Mesenteric fat pad (tissue), 1 donor: Measurements from ENCODE around the gene HDAC4. TPM values are rescaled to one million over a fixed set of nuclear protein-coding genes. Genes with fewer than 3 reads are reported as not detected.

Source experiments
- DNase-seq: peaks from one replicate; pipeline ENCODE4 v3.0.0-alpha.2; 2020; ENCODE audit warnings: low spot score
- total RNA-seq: library from RNA; stranded (reverse); fragmentation: NEBNext Ultra II Directional; extraction: Animal tissue kit (Norgen Biotek cat#: 25700); gene quantifications from one replicate; pipeline ENCODE4 v1.2.1, GENCODE V29; 2021
- donor health status: DM: yes; HTN: yes; CAD: no.

Gene HDAC4
- total RNA-seq, 1 donor from 2014 or later: 44.9 TPM

- no peak for DNase-seq
Observed at GRCh38 chr2:239106314-239106908, 294.4 kb downstream of the HDAC4 start.

GRCh38 chr2:239105234-239105633 is 295.6 kb downstream of the HDAC4 start:
- DNase-seq: no peak

- no peak for DNase-seq
Observed at GRCh38 chr2:239104800-239105199, 296.0 kb downstream of the HDAC4 start.

GRCh38 chr2:239103125-239104098 is 297.4 kb downstream of the HDAC4 start:
- DNase-seq: no peak

- DNase-seq: no peak
Observed at GRCh38 chr2:239102266-239102665, 298.6 kb downstream of the HDAC4 start.

GRCh38 chr2:239101807-239102206 is 299.0 kb downstream of the HDAC4 start:
- DNase-seq: no peak

GRCh38 chr2:239101071-239101470 is 299.7 kb downstream of the HDAC4 start:
- no peak for DNase-seq

GRCh38 chr2:239099474-239099873 is 301.3 kb downstream of the HDAC4 start:
- DNase-seq: no peak

GRCh38 chr2:239098288-239098970 is 302.4 kb downstream of the HDAC4 start:
- no peak for DNase-seq

GRCh38 chr2:239097428-239097696 is 303.5 kb downstream of the HDAC4 start:
- no peak for DNase-seq

GRCh38 chr2:239096676-239097427 is 304.0 kb downstream of the HDAC4 start:
- no peak for DNase-seq

GRCh38 chr2:239095460-239096081 is 305.2 kb downstream of the HDAC4 start:
- DNase-seq: no peak

GRCh38 chr2:239094867-239095266 is 306.0 kb downstream of the HDAC4 start:
- DNase-seq: no peak

- no peak for DNase-seq
Observed at GRCh38 chr2:239093952-239094351, 306.9 kb downstream of the HDAC4 start.

GRCh38 chr2:239093542-239093941 is 307.3 kb downstream of the HDAC4 start:
- no peak for DNase-seq

- DNase-seq: no peak
Observed at GRCh38 chr2:239092571-239093294, 308.1 kb downstream of the HDAC4 start.

- no peak for DNase-seq
Observed at GRCh38 chr2:239089884-239090283, 310.9 kb downstream of the HDAC4 start.

- no peak for DNase-seq
Observed at GRCh38 chr2:239087046-239087710, 313.6 kb downstream of the HDAC4 start.

- no peak for DNase-seq
Observed at GRCh38 chr2:239086325-239087020, 314.3 kb downstream of the HDAC4 start.
